GOT3 (cell line): ENCODE measurements around the gene FHOD3.
"Not testable (repeated sequence)": the region's sequence is repeated elsewhere in the genome, so short reads cannot be mapped to it uniquely, and the experiment has no call there.

Experiments used
- DNase-seq: peaks from one replicate; lab custom pipeline; 2025; ENCODE audit warnings: mixed read lengths; lab: John Stamatoyannopoulos, UW

The FHOD3 gene

DNA sequence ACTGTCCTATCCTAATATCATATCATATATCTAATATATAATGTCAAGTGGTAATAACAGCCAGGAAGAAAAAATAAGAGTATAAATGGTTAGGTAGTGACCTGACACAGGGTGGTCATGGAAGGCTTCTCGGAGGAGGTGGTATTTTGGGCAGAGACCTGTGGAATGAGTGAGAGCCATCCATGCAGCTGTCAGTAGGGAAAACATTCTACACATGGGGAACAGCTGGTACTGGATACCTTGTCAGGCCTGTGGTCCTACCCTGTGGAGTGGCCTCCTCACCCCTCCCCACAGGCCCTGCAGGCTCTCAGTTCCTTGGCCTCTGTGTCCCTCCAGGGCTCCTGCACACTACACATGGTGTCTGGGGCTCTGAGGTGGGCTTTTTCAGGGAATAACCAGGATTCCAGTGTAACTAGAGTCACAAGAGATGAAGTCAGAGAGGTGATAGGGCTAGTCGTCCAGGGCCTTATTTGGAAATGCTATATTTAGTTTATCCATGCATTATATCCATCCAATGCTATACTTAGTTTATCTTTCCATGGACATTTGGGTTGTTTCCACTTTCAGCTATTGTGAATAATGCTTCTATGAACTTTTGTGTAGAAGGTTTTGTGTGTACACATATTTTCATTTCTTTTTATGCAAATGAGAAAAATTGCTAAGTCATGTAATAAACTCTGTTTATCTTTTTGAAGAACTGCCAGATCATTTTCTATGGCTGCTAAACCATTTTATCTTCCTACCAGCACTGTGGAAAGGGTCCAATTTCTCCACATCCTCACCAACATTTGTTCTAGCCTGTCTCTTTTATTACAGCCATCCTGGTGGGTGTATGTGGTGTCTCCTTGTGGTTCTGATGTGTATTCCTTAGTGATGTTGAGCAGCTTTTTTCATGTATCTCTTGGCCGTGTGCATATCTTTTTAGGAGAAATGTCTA lies 455.7 kb downstream of the FHOD3 start:
- DNase-seq = no peak

DNA sequence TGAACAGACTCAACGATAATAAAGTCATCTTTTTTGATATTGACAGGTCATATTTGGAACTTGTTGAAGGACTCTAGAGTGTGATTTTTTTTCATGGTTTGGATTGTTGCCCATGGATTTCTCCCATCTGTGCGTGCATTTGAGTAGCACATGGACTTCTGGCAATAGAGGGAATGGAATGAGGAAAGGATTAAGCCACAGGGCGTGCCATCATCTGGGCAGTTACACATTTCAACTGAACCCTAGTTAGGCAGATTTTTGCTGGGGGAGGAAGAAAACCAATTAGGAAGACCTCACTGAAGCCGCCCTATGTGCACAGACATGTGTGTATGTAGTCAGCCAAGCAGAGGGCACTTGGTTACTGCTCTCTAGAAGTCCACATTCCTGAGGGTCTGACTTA lies 458.7 kb downstream of the FHOD3 start:
- DNase-seq = no peak

DNA sequence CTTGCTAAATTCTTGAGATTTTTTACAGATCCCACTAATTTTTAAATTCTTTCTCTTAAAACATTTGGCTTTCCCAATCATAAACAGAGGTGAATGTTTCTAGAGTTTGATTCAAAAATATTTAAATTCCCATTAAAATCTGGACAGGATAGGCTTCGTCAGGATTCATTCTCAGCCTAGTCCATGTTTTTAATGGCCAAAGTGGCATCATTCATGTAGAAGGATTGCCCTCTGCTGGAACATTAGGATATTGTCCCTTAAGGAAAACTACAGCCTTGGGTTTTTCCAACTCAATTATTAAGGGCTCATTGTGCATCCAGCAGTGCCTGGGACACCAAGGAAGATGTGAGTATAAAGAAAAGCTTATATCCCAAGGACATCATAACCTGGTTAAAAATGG lies 459.6 kb downstream of the FHOD3 start:
- no peak for DNase-seq

DNA sequence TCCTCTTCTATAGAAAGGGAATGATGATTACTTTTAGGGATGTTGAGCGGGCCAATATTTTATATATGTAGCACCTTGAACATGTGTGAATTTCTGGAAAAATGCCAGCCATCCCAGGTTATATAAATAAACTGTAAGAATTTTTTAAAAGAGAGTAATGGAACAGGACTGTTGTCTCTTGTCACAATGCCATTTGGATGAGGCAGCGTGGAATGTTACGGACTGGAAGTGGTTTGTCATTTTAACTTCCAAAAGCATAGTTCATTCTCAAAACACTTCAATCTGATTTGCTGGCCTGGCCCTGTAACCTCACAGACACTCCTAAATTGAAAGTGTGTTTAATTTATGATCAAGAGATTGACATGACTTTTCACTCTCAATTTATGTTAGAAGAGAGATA lies 460.5 kb downstream of the FHOD3 start:
- DNase-seq = no peak

DNA sequence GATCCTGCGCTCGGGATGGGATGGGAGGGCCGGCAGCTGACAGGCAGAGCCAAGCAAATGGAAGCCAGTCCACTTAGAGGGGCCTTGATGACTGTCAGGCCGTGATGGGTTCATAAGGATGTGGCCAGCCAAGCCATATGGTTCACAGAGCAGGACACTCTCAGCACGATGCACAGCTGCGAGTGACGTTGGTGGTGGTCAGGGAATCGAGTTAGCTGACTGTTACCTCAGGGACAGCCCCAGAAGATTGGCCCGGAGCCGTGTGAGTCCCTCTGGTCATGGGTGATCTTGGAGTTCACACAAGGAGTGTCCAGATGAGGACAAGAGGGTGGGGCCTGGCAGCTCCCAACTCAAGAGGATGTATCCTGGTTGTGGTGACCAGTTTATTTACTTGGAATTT lies 461.1 kb downstream of the FHOD3 start:
- no peak for DNase-seq

DNA sequence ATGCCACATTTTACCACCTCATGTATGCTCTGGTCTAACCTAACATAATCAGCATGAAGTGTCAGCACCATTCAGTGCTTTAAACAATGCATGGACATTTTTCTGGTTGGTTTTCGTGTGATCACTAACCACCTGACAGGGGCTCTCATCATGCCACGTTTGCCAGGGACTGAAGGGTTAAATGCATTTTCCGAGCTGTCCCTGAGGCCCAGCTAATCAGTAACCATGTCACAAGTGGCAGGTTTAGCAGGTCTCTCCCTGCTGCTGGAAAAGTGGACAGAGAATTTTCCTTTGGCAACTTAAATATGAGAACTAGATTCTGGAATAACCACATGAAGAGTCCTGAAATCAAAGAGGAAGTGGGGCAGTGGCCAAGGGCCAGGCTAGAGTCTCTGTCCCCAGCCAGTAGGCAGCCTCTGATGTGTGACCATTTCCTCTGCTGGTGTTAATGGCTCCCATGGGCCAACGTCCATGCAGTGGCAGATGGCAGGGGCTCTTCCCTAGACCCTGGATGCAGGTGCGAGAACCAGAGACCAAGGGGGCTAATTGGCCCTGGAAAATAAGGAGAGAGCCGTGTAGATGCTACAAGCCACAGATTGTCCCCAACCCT lies 461.8 kb downstream of the FHOD3 start:
- no peak for DNase-seq

DNA sequence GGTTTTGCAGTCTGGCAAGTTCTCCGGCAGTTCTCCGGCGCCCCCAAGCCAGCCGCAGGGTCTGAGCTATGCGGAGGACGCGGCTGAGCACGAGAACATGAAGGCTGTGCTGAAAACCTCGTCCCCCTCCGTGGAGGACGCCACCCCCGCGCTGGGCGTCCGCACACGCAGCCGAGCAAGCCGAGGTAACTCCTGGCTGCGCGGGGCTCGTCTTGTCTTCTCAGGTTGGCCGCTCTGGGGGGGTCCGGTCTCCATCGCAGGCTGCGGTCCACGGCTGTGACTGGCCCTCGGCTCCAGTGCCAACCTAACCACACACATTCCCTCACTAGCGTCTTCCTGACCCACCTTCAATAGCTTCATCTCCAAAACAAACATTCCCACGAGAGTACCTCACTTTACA lies 463.1 kb downstream of the FHOD3 start:
- DNase-seq = no peak

DNA sequence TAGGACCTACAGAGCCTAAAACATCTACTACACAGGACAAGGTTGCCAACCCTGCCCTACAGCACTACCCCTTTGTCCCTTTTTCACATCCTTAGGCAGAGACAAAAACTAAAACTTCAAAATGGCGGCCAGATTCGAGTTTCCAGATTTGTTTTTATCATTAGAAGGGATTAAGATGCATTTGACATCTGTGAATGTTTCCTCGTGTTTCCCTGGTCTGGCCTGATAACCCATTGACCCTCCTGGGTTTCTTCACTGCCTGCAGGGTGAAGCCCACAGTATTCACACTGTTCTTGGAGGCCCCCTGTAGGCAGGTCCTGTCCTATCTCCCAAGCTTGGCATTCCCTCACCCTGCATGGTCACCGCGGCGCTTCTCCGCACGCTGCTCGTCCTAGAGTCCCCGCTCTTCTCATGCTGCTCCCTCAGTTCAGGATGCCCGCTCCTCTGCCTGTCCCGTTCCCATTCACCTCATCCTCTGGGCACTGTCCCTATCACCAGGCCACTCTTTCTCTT lies 463.7 kb downstream of the FHOD3 start:
- no peak for DNase-seq

DNA sequence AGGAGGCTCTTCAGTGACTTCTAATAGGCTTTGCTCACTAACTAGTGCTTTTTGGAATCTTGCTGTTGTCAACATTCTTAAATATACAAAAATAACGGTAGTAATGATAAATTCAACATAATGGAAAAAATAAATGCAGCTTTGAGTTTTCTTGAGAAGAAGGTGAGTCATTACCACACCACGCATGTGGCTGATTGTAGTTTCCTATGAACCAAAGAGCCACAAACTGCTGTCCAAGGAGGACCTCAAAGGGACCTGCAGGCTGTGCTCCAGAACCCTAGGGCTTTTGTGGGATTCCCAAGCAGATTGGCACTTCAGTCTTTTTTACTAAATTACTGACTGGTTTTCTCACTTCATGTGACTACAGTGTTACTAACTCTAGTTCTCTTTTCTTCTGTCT lies 464.6 kb downstream of the FHOD3 start:
- DNase-seq = no peak

DNA sequence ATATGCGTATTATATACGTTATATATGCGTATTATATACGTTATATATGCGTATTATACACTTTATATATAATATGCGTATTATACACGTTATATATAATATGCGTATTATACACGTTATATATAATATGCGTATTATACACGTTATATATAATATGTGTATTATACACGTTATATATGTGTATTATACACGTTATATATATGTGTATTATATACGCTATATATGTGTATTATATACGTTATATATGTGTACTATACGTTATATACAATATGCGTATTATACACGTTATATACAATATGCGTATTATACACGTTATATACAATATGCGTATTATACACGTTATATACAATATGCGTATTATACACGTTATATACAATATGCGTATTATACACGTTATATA lies 465.5 kb downstream of the FHOD3 start:
- not testable (repeated sequence) for DNase-seq

DNA sequence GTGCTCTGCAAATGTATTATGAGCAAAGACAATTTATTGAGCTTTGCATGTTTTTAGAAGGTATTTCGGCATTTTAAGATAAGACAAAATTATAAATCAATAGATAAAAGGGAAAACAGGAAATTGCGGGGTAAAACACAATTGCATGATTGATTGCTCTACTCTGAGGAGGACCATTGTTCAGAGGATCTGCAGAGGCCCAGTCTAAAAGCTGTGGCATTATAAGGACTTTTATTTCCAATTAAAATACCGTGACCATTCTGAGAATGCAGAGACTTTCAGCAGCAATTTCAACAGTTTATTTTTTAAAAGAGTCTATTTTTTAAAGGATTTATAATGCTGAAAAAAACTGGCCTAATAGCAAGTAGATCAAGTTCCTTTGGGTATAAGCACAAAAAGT lies 469.3 kb downstream of the FHOD3 start:
- no peak for DNase-seq

DNA sequence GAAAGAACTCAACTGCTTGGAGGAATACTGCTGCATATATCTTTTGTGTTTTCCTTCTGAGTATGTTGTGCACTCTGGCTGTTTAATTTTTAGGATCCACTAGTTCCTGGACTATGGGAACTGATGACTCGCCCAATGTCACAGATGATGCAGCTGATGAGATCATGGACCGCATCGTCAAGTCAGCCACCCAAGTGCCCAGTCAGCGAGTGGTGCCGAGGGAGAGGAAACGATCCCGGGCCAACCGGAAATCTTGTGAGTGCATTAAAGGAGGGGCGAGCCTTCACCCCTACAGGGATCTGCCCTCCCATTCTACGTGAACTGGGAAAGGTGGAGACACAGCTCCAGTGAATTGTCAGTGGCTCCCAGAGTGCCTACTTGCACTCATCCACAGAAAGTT lies 471.7 kb downstream of the FHOD3 start:
- DNase-seq = no peak

DNA sequence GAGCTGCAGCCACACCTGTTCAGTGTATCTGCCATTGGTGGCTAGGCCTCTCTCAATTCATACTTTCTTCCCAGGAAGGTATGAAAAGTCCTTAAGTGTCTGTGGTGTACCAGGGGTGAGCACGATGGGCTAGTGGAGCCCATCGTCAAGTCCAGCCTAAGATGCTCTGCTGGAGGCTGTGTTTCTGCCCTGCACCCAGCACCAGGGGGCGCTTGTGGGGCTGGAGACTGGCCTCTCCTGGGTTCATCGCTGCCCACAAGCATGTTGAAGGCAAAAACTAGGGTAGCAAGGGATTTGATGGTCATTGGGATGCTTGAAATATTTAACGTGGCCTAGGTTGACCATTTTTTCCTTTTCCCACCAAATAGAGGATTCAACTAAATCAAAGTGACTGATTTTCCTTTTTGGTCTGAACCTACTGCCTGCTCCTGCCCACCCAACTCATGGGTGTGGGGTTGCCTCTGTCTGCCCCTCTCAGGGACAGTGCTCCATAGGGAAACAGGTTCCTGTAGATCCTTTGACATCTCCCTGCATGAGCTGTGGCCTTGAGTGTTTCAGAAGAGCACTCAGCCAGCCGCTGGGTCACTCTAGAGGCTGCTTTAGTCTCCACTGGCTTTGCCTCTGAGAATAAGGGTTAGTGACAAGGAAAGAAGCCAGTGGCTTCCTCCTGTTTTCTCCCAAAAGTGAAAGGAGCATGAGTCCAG lies 472.2 kb downstream of the FHOD3 start:
- no peak for DNase-seq

DNA sequence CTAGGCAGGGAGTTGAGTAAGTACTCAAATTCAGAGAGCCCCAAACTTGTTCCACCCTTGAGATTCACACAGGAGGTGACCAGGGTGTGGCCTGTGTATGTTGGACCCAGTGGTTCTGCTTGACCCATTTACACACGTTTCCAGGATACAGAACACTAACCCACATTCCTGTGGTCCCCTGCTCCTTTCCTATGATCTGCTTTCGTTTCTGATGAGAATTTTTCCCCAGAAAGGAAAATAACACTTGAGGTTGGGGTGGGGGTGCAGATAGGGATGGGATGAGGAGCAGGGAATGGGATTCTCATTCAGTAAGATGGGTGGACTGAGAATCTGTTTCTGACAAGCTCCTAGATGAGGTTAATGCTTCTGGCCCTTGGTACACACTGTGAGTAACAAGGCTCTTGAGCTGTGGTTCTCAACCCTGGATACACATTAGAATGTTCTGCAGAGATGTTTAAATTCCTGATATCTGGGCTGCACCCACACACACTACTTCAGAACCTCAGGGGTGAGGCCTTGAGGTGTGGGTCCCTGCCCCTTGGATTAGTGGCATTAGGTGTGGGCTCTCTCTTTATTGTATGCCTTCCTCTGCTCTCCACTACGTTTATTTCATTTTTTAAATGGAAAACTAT lies 472.9 kb downstream of the FHOD3 start:
- DNase-seq = no peak

DNA sequence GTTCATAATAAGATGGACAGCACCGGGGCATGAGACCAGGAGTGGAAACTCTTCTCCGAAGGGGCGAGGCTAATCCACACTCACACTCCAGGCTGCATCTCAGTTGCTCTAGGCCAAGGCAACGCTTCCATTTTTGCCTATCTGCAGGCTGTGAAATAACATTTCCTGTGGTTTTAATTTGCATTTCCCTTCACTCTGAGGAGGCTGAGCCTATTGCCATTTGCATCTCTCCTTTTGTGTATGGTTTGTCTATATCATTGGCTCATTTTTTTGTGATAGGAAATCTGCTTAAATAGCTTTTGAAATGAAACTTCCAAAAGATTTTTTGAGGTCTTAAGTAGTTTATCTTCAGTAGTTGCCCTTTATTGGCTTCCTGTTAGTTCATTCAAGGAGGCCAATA lies 473.7 kb downstream of the FHOD3 start:
- DNase-seq = no peak

DNA sequence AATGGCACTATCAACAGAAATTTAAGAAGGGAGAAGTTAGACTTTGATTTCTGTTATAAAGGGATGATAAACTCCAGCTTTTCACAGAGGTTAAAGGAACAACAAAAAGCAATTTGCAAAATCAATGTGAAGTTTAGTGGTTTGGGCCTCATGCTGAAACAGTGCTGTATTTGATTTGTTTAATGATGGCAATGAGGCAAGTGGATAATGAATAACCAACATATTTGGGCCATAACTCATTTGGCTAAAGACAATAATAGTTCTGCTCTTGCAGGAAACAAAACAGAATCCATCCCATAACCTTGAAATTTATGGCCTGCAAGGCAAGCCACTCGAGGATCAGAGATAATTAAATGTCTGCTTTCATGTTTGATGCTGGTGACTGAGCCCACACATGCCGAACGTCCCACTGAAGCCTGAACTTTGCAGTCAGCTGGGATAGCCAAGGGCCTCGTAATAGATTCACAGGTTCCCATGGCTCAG lies 474.8 kb downstream of the FHOD3 start:
- no peak for DNase-seq

DNA sequence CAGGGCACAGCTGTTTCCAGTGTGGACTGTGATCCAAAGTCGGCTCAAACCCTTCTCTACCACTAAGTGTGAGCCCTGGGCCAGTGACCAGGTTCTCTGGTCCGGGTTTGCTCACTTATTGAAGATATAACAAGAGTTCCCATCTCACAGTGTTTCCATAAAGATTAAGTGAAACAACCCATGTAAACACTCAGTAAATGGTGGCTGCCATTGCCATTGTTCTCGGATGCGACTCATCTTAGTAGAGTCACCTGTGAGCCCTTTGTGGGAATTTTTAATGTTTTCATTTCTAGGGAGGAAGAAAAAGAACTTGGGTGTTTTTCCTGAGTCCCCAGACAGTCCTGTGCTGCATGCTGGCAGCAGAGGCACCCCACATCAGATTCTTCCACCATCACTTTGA lies 477.9 kb downstream of the FHOD3 start:
- no peak for DNase-seq

DNA sequence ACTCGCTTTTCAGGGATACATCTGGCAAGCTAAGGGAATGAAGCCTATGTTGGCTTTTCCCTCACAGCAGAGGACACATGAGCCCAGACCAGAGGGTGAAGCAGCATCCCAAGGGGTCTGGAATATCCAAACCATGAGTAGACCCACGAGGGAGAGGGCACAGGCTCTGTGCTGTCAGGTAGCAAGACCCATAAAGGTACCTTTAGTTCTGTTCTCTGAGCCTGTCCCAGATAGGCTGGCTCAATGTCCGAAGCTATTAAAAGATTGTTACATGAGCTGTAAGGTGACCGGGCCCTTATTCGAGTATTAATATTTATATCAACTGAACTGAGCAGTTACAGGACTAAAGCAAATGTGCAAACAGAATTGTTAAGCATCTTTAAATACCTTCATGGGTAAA lies 479.1 kb downstream of the FHOD3 start:
- no peak for DNase-seq

DNA sequence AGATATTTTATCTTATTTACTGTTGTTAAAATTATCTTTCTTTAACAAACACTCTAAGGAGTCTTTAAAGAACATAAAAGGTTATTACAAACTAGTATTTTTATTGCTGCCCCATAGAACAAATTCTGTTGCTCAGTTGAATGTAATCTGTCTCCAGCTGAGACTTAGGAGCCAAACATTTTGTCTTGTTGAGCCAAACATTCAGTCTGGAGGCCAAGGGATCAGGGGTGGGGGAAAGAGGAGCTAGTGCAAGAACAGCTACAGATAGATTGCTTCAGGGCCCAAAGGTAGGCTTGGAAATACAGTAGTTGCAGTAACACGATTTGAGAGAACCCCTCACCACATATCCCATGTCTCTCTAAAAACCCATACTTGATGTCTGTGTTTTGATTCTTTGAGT lies 480.1 kb downstream of the FHOD3 start:
- DNase-seq = no peak

DNA sequence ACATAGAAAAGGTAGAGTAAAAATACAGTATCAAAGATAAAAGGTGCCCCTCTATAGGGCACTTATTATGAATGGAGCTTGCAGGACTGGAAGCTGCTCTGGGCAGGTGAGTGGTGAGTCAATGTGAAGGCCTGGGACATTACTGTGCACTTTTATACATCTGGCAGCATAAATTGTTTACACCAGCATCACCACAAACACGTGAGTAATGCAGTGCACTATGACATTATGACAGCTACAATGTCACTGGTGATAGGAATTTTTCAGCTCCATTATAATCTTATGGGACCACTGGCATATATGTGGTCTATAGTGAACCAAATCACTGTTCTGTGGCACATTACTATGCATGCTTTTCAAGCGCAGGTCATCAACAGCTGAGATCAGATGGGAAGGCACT lies 483.2 kb downstream of the FHOD3 start:
- no peak for DNase-seq

DNA sequence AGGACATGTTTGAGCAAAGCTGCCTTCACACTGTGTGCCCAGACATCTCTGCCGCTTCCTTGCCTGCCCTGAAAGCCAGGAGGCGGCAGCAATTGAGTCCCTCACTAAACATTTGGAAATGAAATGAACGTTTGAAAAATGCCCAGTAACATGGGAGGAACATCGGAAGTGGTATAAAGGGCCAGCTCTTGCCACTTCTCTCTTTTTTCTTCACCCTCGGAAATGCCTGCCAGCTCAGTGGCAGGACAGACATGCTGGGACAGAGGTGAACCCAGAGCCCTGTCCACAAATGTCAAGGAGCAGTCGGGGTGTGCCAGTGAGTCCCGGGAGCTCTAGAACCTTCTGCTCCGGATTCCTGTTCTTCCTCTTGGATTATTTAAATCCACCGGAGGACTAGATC lies 485.2 kb downstream of the FHOD3 start:
- DNase-seq = no peak

DNA sequence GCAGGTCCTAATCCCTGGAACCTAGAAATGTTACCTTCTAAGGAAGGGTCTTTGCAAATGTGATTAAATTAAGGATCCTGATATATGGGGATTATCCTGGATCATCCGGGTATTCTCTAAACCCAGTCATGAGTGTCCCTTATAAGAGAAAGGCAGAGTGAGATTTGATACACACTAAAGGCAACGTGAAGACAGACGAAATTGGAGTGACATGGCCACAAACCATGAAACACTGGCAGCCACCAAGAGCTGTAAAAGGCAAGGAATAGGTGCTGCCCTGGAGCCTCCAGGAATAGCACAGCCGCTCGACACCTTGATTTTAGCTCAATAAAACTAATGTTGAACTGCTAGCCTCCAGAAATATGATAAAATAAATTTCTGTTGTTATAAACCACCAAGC lies 486.3 kb downstream of the FHOD3 start:
- DNase-seq = no peak
